Measurements from ENCODE around the gene SYPL2. TPM values are rescaled to one million over a fixed set of nuclear protein-coding genes. Genes with fewer than 3 reads are reported as not detected.

SYPL2 gene
- total and polyA plus RNA-seq, 2 donors = 2.4 to 4.5 TPM

DNA sequence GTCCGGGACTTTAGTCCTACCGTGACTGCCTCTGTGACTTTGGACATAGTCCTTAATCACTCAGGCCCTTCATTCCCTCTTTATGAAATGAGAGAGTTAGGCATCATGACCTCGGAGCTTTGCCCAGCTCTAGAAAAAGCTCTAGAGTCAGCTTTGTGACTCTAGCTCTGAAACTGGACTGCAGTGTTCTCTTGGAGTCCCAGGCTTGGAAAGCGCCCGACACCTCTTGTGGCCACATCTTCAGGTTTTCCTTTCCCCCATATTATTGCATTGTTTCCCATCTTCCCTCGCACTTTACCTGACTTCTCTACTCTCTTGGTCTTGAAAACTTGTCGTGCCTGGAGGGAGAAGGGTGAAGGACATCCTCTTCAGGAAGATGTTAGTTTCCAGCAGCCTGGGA is 55.7 kb downstream of the SYPL2 start:
- DNase-seq (ENCODE audit: extremely low spot score) = no peak
- Histone ChIP-seq H3K27ac (ENCODE audit: low read depth) (no peak overlapping the region), H3K36me3 (ENCODE audit: insufficient read depth) (no peaks in the 10 kb centered on the region), H3K4me3 (ENCODE audit: low read depth, low read length) (no peak overlapping the region), H3K4me1 (ENCODE audit: insufficient read depth) (no peaks in the 10 kb centered on the region)
- 90% methylated on average over 7 of the region's 7 CpGs for WGBS

DNA sequence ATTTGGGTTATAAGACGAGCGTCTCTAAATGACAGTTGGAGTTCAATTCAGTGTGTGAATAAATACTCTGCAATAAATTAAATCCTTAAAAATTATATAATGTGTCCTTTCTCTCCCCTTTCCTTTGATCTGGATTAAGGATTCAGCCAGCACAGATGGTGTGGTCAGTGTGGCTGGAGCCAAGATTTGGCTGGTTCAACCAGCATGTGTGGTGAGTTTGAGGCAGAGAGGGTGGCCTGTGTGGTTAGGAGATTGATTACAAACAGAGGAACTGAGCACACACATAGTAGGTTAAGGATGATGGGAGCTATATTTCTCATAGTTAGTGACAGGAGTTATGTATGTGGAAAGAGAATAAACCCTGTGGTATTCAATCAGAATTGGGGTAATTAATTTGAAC is 57.4 kb downstream of the SYPL2 start:
- no peaks in the 10 kb centered on the region for H3K36me3 ChIP-seq (ENCODE audit: insufficient read depth)
- WGBS = 84% methylated on average over 2 of the region's 2 CpGs
- DNase-seq (ENCODE audit: extremely low spot score) = no peak
- H3K4me1 ChIP-seq (ENCODE audit: insufficient read depth) = no peaks in the 10 kb centered on the region
- no peak overlapping the region for H3K4me3 ChIP-seq (ENCODE audit: low read depth, low read length)
- no peak overlapping the region for H3K27ac ChIP-seq (ENCODE audit: low read depth)

DNA sequence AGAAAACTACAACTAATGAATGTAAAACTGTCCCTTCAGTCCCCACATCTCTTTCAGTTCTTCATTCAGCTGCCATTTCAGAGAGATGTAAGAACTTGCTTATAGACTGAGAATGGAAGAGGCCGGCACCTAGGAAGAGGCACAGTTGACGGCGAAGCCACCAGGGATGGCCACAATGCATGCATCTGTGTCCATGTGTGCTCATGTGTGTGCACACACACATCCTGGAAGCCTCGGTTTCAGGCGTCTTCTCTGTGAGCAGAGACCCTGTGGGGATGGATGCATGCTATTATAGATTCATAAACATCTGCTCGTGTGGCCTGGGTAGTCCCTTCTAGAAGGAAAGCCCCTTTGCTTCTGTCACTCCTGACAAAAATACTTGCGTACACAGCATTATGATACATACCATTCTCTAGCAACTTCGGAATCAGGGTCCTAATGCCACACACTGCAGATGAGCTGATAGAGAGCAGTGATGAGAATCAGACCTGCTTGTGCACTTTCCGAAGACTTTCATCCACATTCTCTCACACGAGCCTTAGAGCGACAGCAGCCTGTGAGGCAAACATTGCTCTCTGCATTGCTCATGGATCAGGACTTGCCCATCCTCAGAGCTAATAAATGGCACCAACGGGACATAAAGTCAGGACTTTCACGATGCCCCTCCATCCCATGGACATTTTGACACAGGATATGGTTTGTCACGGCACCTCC is 60.9 kb downstream of the SYPL2 start:
- Histone ChIP-seq H3K36me3 (ENCODE audit: insufficient read depth) (no peaks in the 10 kb centered on the region), H3K4me1 (ENCODE audit: insufficient read depth) (no peaks in the 10 kb centered on the region), H3K27ac (ENCODE audit: low read depth) (no peak overlapping the region), H3K4me3 (ENCODE audit: low read depth, low read length) (no peak overlapping the region)
- WGBS = 64% methylated on average over 14 of the region's 14 CpGs
- no peak for DNase-seq (ENCODE audit: extremely low spot score)

DNA sequence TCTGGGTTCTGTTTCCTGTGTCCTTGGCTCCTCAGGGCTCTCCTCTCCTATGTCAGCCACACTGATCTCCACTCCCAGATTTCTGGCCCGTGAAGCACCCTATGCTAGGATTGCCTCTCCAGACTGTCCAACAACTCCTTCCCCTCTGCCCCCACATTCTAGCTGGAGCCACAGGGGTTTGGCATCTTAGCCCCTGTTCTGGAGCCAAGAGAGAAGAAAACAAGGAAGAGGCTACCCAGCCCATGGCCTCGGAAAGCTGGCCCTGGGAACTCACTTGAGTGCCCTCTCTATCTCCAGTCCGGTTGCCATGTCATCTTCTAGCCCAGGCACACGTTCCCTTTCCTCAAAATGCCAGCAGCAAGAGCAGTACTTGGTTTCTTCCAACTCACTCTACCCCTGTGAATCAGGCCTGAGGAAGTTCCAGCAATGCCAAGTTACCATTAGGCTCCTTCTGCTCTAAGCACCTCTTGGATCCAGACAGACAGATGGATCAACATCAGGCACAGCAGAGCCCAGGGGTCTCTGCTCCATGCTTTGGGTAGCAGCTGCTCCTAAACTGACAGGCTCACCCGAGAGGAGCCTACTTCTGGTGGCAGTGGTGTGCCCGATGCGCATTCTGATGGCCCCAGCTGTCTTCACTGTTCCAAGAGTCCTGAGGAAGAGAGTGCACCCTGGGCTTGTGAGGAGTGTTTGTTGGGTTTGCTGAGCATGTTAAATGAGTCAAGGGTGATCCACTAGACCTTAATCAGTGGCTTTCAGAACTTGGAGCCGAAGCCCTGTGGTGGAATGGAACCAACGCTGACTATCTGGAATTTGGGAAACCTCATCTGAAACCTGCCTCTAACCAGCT is 61.7 kb downstream of the SYPL2 start:
- Histone ChIP-seq H3K27ac (ENCODE audit: low read depth) (no peak overlapping the region), H3K4me3 (ENCODE audit: low read depth, low read length) (no peak overlapping the region), H3K4me1 (ENCODE audit: insufficient read depth) (no peaks in the 10 kb centered on the region), H3K36me3 (ENCODE audit: insufficient read depth) (no peaks in the 10 kb centered on the region)
- no peak for DNase-seq (ENCODE audit: extremely low spot score)
- 87% methylated on average over 9 of the region's 9 CpGs for WGBS

DNA sequence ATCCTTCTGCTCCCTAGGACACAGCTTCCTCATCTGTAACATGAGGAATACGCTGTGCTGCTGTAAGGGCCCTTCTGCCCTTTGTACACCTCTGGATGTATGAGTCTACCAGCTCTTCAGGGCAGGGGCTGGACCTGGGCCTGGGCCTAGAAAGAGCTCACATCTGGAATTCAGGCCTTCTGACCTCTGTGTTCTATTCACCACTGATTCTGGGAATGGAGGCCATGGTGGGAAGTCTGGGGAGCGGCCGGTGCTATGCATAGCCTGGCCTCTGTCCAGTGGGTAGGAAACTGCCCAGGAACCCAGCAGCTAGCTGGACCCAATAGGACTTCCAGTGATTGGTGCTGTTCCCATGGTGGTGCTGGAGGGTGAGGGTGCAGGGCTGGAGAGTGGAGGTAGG is 62.4 kb downstream of the SYPL2 start:
- 87% methylated on average over 3 of the region's 3 CpGs for WGBS
- no peak overlapping the region for H3K4me3 ChIP-seq (ENCODE audit: low read depth, low read length)
- no peak overlapping the region for H3K27ac ChIP-seq (ENCODE audit: low read depth)
- DNase-seq (ENCODE audit: extremely low spot score) = no peak
- no peaks in the 10 kb centered on the region for H3K36me3 ChIP-seq (ENCODE audit: insufficient read depth)
- no peaks in the 10 kb centered on the region for H3K4me1 ChIP-seq (ENCODE audit: insufficient read depth)

DNA sequence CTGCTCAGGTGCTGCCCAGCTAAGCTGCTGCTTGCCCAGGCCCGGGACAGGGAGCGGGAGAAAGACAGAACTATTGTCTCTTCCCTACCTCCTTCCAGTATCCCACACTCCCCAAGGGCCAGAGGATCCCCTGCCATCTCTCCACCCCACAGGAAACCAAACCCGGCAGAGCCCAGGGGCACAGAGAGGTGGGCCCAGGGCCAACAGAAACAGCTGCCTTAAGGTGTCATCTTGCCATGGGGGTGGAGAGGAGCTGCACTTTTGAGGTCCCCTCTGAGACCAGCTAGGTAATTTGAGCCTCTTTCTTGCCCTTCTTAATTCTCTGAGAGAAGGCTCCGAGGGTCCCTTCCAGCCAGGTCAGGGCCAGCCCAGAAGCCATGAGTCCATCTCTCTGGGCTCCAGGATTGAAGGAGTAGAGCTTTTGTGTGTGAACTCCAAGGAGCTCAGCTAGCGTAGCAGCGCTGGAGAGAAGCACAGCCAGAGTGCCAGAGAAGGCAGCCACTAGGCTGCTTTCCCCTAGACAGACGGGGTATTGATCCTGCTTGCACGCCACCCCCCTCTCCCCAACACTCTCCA is 63.6 kb downstream of the SYPL2 start:
- H3K27ac ChIP-seq (ENCODE audit: low read depth) = no peak overlapping the region
- no peaks in the 10 kb centered on the region for H3K4me1 ChIP-seq (ENCODE audit: insufficient read depth)
- no peaks in the 10 kb centered on the region for H3K36me3 ChIP-seq (ENCODE audit: insufficient read depth)
- DNase-seq (ENCODE audit: extremely low spot score) = no peak
- WGBS = 67% methylated on average over 8 of the region's 8 CpGs
- no peak overlapping the region for H3K4me3 ChIP-seq (ENCODE audit: low read depth, low read length)

DNA sequence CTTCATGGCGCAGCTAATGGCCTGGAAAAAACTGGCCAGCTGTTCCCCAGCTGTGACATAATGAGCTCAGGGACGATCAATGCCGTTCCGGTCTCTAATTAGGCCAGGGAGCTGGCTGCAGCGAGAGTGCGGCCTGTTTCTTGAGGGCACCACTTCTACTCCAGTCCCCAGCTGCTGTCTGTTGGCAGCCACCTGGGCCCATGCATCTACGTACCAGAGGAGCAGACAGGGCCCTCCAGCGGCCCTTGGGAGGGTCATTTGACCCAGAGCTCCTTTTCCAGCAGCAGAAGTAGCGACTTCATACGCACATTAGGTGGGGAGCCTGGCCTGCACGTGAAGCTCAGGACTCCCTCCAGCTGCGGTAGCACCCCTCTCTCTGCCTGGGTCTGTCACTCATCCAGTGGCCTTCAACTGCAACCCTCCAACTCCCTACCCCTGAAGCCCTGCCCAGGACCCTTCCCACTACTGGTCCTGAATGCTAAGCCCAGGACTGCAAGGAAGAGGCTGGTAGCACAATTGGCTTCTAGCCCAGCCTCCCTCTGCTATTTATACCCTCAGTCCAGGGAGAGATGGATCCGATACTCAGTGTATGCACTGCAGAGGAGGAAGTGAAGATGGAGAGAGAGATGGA is 64.2 kb downstream of the SYPL2 start:
- Histone ChIP-seq H3K36me3 (ENCODE audit: insufficient read depth) (no peaks in the 10 kb centered on the region), H3K4me3 (ENCODE audit: low read depth, low read length) (no peak overlapping the region), H3K4me1 (ENCODE audit: insufficient read depth) (no peaks in the 10 kb centered on the region), H3K27ac (ENCODE audit: low read depth) (no peak overlapping the region)
- WGBS = 69% methylated on average over 13 of the region's 13 CpGs
- DNase-seq (ENCODE audit: extremely low spot score) = no peak

DNA sequence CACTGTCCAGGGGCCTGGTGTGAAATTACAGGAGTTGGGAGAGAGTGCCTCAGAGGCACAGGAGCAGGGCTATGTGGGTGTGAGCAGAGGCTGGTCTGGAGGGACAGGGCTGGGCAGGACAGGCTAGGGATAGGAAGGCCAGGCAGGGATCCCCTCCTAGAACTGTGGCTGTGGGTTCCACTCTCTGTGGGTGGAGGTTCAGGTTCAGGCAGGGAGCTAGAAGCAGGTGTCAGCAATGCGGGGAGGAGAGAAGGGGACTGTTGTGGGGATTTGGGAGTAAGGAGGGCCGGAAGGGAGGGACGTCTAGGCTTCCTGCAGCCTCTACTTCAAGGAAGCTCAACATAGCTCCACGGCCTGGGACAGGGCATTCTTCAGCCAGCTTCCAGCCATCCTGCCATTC is 65.0 kb downstream of the SYPL2 start:
- no peak for DNase-seq (ENCODE audit: extremely low spot score)
- 87% methylated on average over 4 of the region's 4 CpGs for WGBS
- H3K36me3 ChIP-seq (ENCODE audit: insufficient read depth) = no peaks in the 10 kb centered on the region
- H3K27ac ChIP-seq (ENCODE audit: low read depth) = no peak overlapping the region
- no peak overlapping the region for H3K4me3 ChIP-seq (ENCODE audit: low read depth, low read length)
- no peaks in the 10 kb centered on the region for H3K4me1 ChIP-seq (ENCODE audit: insufficient read depth)

Other genes with a start within 250 kb of the SYPL2 start
- gene CELSR2, start 217.0 kb upstream of the SYPL2 start, total RNA-seq = 3.6 TPM
- 4.9 TPM for gene CELSR2, start 217.0 kb upstream of the SYPL2 start, polyA plus RNA-seq
- gene PSRC1, start 183.4 kb upstream of the SYPL2 start, total RNA-seq = 5.3 TPM
- 6.5 TPM for gene PSRC1, start 183.4 kb upstream of the SYPL2 start, polyA plus RNA-seq
- gene MYBPHL, start 159.5 kb upstream of the SYPL2 start, total RNA-seq = not detected
- 0.22 TPM for gene MYBPHL, start 159.5 kb upstream of the SYPL2 start, polyA plus RNA-seq
- gene SORT1, start 68.6 kb upstream of the SYPL2 start, total RNA-seq = 26.5 TPM
- 30.6 TPM for gene SORT1, start 68.6 kb upstream of the SYPL2 start, polyA plus RNA-seq
- 35.5 TPM for gene PSMA5, start 40.1 kb upstream of the SYPL2 start, total RNA-seq
- gene PSMA5, start 40.1 kb upstream of the SYPL2 start, polyA plus RNA-seq = 53.5 TPM
- gene ATXN7L2, start 17.4 kb downstream of the SYPL2 start, total RNA-seq = 2.0 TPM
- gene ATXN7L2, start 17.4 kb downstream of the SYPL2 start, polyA plus RNA-seq = 4.0 TPM
- gene CYB561D1, start 27.5 kb downstream of the SYPL2 start, total RNA-seq = 4.0 TPM
- 9.4 TPM for gene CYB561D1, start 27.5 kb downstream of the SYPL2 start, polyA plus RNA-seq
- gene AMIGO1, start 43.2 kb downstream of the SYPL2 start, total RNA-seq = 2.9 TPM
- gene AMIGO1, start 43.2 kb downstream of the SYPL2 start, polyA plus RNA-seq = 6.4 TPM
- gene GPR61, start 73.3 kb downstream of the SYPL2 start, total RNA-seq = 0.11 TPM
- not detected for gene GPR61, start 73.3 kb downstream of the SYPL2 start, polyA plus RNA-seq
- 17.4 TPM for gene GNAI3, start 82.1 kb downstream of the SYPL2 start, total RNA-seq
- gene GNAI3, start 82.1 kb downstream of the SYPL2 start, polyA plus RNA-seq = 5.1 TPM
- gene GNAT2, start 153.1 kb downstream of the SYPL2 start, total RNA-seq = not detected
- gene GNAT2, start 153.1 kb downstream of the SYPL2 start, polyA plus RNA-seq = not detected
- 36.1 TPM for gene AMPD2, start 153.3 kb downstream of the SYPL2 start, total RNA-seq
- gene AMPD2, start 153.3 kb downstream of the SYPL2 start, polyA plus RNA-seq = 29.2 TPM
- 12.4 TPM for gene GSTM4, start 189.6 kb downstream of the SYPL2 start, total RNA-seq
- gene GSTM4, start 189.6 kb downstream of the SYPL2 start, polyA plus RNA-seq = 58.2 TPM
- gene GSTM2, start 201.5 kb downstream of the SYPL2 start, total RNA-seq = 78.0 TPM
- gene GSTM2, start 201.5 kb downstream of the SYPL2 start, polyA plus RNA-seq = 77.9 TPM
- not detected for gene GSTM1, start 221.3 kb downstream of the SYPL2 start, total RNA-seq
- 1.1 TPM for gene GSTM1, start 221.3 kb downstream of the SYPL2 start, polyA plus RNA-seq
- gene GSTM5, start 245.7 kb downstream of the SYPL2 start, total RNA-seq = 18.2 TPM
- gene GSTM5, start 245.7 kb downstream of the SYPL2 start, polyA plus RNA-seq = 25.2 TPM

Data from urinary bladder (tissue), 4 donors.